GM23248 (cell line): Measurements from ENCODE around the gene HIF1A.

Experiments
- EZH2 ChIP-seq: fragments of 200-600 bp; sonication (generic); IDR thresholded peaks from 2 replicates; pipeline ENCODE4 v1.6.1; 2018; ENCODE audit warnings: antibody characterized with exemption, mild to moderate bottlenecking; ENCODE audit not compliant: insufficient read depth, poor library complexity, severe bottlenecking
- EZH2phosphoT487 ChIP-seq: fragments of 200-600 bp; sonication (generic); IDR thresholded peaks from 2 replicates; pipeline ENCODE4 v1.6.1; 2018; ENCODE audit warnings: antibody characterized with exemption, moderate library complexity, mild to moderate bottlenecking, low read depth; ENCODE audit not compliant: insufficient read depth

DNA sequence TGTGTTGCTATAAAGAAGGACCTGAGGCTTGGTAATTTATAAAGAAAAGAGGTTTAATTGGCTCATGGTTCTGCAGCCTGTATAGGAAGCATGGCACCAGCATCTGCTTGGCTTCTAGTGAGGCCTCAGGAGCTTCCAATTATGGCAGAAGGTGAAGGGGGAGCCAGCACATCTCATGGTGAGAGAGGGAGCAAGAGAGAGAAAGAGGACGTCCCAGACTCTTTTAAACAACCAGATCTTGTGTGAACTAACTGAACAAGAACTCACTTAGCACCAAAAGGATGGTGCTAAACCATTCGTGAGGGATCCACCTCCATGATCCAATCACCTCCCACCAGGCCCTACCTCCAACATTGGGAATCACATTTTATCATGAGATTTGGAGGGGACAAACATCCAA lies 60.8 kb downstream of the HIF1A start:
- TF ChIP-seq EZH2, result no peak
- TF ChIP-seq EZH2phosphoT487, result no peak
